Effector CD4-positive, alpha-beta T cell (primary cell): ENCODE results near the gene PRRX1.

ENCODE experiments used
- DNase-seq: peaks from one replicate; pipeline ENCODE4 v3.0.0-alpha.2; 2020

PRRX1 gene

GRCh38 chr1:170692866-170693575, 29.1 kb downstream of the PRRX1 start:
- DNase-seq, result no peak

GRCh38 chr1:170694172-170694926, 30.4 kb downstream of the PRRX1 start:
- no peak for DNase-seq

GRCh38 chr1:170695955-170696590, 32.1 kb downstream of the PRRX1 start:
- no peak for DNase-seq

- DNase-seq, result no peak
Observed at GRCh38 chr1:170696591-170697290, 32.8 kb downstream of the PRRX1 start.

- DNase-seq, result no peak
Observed at GRCh38 chr1:170697316-170697715, 33.4 kb downstream of the PRRX1 start.

DNA sequence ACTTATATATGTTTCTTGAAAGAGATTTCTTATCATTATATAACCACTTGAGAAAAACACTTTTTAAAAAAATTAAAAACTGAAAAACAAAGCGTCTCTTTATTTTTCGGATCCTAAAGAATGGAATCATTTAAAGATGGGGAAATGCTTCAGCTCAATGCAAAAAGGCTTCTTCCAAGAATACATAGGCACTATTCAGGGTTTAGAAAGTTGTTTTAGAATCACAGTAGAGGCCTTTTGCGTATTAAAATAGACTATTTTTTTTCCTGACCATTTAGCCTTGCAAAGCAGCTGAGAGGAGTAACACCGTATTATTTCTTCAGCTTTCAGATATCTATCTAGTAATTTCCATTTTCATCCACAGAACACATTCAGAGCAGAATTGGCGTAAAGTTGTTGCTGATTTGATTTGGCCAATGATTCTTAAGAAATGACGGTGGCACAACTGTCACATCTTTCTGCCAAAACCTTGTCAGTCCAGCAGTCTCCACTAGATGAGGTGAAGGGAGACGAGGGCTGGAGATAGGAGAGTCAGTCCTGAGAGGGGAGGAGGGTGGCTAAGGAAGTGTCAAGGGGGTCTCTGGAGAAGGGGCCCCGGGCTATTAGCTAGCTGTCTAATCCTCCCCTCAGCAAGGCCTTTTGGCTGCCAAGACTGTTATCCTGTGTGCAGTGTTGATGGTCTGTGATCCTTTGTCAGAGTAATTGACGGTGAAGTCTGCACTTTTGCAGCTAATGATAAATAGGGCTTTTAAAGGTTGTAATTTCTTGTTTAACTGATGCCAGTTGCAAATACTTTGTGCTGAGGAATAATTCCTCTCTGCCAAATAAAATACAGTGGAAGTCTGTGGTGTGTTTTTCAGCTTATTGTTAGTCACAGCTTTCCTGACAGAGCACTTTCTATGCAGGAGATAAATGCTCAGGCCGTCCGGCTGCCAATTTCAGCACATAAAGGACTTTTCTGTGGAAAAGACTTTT, 34.7 kb downstream of the PRRX1 start:
- DNase-seq, result no peak

DNA sequence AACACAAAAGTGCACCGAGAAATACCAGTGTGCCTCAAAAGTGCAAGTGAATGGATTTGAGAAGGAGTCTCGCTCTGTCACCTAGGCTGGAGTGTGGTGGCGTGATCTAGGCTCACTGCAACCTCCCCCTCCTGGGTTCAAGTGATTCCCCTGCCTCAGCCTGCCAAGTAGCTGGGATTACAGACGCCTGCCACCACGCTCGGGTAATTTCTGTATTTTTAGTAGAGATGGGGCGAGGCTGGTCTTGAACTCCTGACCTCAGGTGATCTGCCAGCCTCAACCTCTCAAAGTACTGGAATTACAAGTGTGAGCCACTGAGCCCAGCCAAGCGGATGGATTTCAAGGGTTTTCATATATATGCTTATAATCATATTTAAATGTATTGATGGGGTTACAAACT, 35.8 kb downstream of the PRRX1 start:
- no peak for DNase-seq

- DNase-seq, result no peak
Observed at GRCh38 chr1:170700842-170701615, 37.1 kb downstream of the PRRX1 start.

GRCh38 chr1:170701962-170702361, 38.0 kb downstream of the PRRX1 start:
- DNase-seq, result no peak

DNA sequence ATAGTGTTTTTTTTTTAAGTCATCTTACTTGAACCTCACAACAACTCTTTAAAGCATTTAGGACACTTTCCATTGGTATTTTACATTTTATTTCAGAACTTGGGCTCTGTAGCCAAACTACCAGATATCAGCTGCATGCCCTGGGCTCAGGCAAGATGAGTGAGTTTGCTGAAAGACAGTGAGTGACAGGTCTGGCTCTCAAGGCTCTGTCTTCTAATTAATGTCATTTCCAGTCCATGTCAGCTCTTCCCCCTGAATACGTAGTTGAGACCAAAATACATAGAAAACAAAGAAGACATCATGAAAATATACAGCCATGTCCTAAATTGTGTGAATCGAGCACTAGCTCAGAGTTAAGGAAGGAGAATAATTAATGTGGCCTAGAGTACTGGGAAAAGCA, 39.7 kb downstream of the PRRX1 start:
- DNase-seq, result no peak

GRCh38 chr1:170704256-170704655, 40.3 kb downstream of the PRRX1 start:
- DNase-seq, result no peak

DNA sequence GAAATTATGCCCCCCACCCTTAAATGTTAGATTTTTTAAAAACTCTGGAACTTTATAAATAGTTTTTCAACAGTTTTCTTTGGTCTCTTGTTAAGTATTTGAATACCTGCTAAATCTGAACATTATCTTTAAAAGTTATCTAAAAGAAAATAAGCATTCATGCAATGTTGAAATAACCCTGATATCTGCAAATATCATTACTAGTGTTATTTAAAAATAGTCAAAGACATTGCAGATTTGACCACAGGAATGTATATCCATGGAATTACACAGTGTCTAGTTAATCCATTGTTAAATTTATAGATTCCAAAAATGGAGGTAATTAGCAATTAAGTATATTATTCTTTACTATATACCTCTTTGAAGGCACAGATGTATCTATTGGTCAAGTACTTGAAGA, 42.0 kb downstream of the PRRX1 start:
- no peak for DNase-seq

DNA sequence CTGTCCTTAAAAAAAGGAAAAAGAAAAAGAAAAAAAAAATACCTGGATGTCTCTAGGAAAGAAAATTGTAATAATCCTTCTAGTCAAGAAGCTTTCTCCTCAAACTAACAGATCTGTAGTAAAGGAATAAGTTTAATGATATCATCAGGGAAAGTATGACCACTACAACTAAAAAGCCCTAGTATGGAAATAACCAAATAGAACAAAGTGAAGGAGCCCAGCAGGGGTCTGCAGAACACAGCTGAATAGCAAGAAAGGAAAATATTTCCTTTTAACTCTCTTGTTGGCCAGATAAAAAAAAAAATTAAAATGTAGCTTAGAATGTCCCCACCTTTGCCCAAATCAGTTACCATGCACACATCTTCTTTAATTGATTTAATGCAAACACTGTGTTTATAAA, 43.2 kb downstream of the PRRX1 start:
- DNase-seq, result no peak

DNA sequence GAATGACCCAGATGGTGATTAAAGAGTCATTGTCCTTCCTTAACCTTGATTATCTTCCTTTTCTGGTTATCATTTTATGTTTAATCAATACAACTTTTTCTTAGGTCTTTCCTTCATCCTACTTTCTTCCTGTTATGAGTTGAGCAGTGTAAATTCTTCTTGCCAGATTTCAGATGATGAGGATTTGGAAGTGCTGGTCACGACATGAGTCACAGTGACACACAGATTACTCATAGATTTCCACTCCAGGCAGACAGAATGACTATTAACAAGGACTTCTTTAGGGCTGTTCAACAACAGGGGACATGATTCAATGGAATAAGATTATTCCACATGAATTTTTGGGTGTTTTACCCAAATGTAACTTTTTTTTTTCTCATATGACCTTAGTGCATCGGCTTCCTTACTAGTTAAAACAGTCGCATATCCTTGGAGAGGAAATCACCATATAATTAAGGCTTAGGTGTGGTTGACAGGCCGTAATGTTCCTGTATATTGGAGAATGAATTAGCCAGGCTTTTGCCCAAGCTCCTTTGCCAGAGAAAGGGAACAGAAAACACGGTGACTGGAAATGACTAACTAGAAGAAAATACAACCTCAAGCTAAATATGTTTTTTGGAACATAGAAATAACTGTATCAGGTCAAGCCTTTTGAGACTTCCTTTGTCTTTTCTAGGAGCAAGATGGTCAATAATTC, 44.2 kb downstream of the PRRX1 start:
- DNase-seq, result no peak

- DNase-seq, result no peak
Observed at GRCh38 chr1:170711682-170712081, 47.8 kb downstream of the PRRX1 start.

- no peak for DNase-seq
Observed at GRCh38 chr1:170714163-170714562, 50.2 kb downstream of the PRRX1 start.

- no peak for DNase-seq
Observed at GRCh38 chr1:170714938-170715337, 51.0 kb downstream of the PRRX1 start.

- no peak for DNase-seq
Observed at GRCh38 chr1:170716835-170717429, 53.0 kb downstream of the PRRX1 start.

- DNase-seq, result no peak
Observed at GRCh38 chr1:170720661-170721060, 56.7 kb downstream of the PRRX1 start.

- DNase-seq, result no peak
Observed at GRCh38 chr1:170721621-170722020, 57.7 kb downstream of the PRRX1 start.
